Thoracic aorta (tissue), 2 donors: Measurements from ENCODE around the gene AMY2A. TPM values are rescaled to one million over a fixed set of nuclear protein-coding genes. Genes with fewer than 3 reads are reported as not detected.
"Not testable (repeated sequence)": the region's sequence is repeated elsewhere in the genome, so short reads cannot be mapped to it uniquely, and the experiment has no call there.

Experiments
- ATAC-seq: fragments of 150-250 bp; one replicate; pipeline ENCODE4 v1.8.0; 2017; ENCODE audit warnings: low read depth; ENCODE audit not compliant: insufficient number of reproducible peaks, low FRiP score
- DNase-seq: peaks from one replicate; pipeline ENCODE4 v3.0.0-alpha.2; 2020; ENCODE audit warnings: low spot score
- H3K27ac ChIP-seq, 2 donors: fragments of 200-600 bp; sonication (generic); 1 replicate in 1 of 2; 2 replicates in 1 of 2; pipeline ENCODE4 v1.5.1; 2016; ENCODE audit warnings: mild to moderate bottlenecking in 2 of 2, moderate library complexity in 2 of 2
- H3K27me3 ChIP-seq: fragments of 200-600 bp; sonication (generic); replicated peaks from 2 replicates; pipeline ENCODE4 v1.6.0; 2016; ENCODE audit warnings: mild to moderate bottlenecking; ENCODE audit not compliant: insufficient read depth
- H3K36me3 ChIP-seq: fragments of 200-600 bp; sonication (generic); one replicate; pipeline ENCODE4 v1.5.1; 2016
- H3K4me1 ChIP-seq, 2 donors: fragments of 200-600 bp; sonication (generic); 1 replicate in 1 of 2; 2 replicates in 1 of 2; pipeline versions ENCODE4 v1.5.1 to v1.6.0; 2016; ENCODE audit warnings: low read depth in 2 of 2, mild to moderate bottlenecking in 1 of 2; ENCODE audit not compliant: control insufficient read depth in 1 of 2
- H3K4me3 ChIP-seq: fragments of 200-600 bp; sonication (generic); 2 replicates; pipeline ENCODE4 v1.5.1; 2016; ENCODE audit warnings: mild to moderate bottlenecking
- H3K9me3 ChIP-seq: fragments of 200-600 bp; sonication (generic); 2 replicates; pipeline ENCODE4 v1.5.1; 2016
- total RNA-seq, 2 donors: library from RNA; depleted of rRNA; stranded (reverse); fragments of >200 nt; gene quantifications; one replicate each; pipeline versions ENCODE4 v1.1.0 to v1.2.3, GENCODE V29; 2016
- TF ChIP-seq, protein P1 (sequence below): fragments of 200-600 bp; sonication (generic); IDR thresholded peaks from one replicate; pipeline ENCODE4 v1.5.1; 2019; ENCODE audit warnings: antibody characterized with exemption

The AMY2A gene
- total RNA-seq, result 1 to 10 TPM in 1 of 2 donors, not detected in 1; 4.7 TPM

- not testable (repeated sequence) for ATAC-seq, H3K4me3 ChIP-seq, H3K27ac ChIP-seq
Observed at GRCh38 chr1:103616994-103617477, at the start of gene AMY2A. AMY2A (plus strand) TSS chr1:103617427; CDS start chr1:103617441, 14 bp downstream.

DNA sequence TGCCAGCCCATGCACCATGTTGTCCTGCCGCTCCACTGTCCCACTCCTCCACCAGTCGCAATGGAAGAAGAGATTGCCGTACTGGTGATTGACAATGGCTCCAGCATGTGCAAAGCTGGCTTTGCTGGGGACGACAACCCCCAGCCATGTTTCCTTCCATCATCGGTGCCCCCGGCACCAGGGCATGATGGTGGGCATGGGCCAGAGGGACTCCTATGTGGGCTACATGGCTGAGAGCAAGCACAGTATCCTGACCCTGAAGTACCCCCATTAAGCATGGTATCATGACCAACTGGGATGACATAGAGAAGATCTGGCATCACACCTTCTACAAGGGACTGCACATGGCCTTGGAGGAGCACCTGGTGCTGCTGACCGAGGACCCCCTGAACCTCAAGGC is 47.7 kb upstream of the AMY2A start:
- H3K27me3 ChIP-seq, result no peaks in the 10 kb centered on the region
- H3K27ac ChIP-seq, result no peak overlapping the region
- ATAC-seq (no peak), DNase-seq (no peak)
- H3K36me3 ChIP-seq, result peaks cover 3% of the 10 kb centered on the region
- H3K9me3 ChIP-seq, result no peaks in the 10 kb centered on the region
- H3K4me3 ChIP-seq, result no peak overlapping the region
- TF ChIP-seq, protein P1, sequence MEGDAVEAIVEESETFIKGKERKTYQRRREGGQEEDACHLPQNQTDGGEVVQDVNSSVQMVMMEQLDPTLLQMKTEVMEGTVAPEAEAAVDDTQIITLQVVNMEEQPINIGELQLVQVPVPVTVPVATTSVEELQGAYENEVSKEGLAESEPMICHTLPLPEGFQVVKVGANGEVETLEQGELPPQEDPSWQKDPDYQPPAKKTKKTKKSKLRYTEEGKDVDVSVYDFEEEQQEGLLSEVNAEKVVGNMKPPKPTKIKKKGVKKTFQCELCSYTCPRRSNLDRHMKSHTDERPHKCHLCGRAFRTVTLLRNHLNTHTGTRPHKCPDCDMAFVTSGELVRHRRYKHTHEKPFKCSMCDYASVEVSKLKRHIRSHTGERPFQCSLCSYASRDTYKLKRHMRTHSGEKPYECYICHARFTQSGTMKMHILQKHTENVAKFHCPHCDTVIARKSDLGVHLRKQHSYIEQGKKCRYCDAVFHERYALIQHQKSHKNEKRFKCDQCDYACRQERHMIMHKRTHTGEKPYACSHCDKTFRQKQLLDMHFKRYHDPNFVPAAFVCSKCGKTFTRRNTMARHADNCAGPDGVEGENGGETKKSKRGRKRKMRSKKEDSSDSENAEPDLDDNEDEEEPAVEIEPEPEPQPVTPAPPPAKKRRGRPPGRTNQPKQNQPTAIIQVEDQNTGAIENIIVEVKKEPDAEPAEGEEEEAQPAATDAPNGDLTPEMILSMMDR, result no peak
- H3K4me1 ChIP-seq, result no peaks in the 10 kb centered on the region

More at GRCh38 chr1:103616994-103617477, at the start of gene AMY2A:
- DNase-seq, H3K36me3 ChIP-seq, H3K4me1 ChIP-seq, H3K9me3 ChIP-seq, H3K27me3 ChIP-seq: not testable (repeated sequence)

- H3K4me3 ChIP-seq, H3K9me3 ChIP-seq, H3K27ac ChIP-seq, H3K27me3 ChIP-seq, H3K4me1 ChIP-seq, H3K36me3 ChIP-seq, DNase-seq, ATAC-seq: not testable (repeated sequence)
Observed at GRCh38 chr1:103571289-103571688, 45.9 kb upstream of the AMY2A start, which contains the start of gene AMY2B. AMY2B (plus strand) TSS chr1:103571589; CDS start chr1:103571603, 14 bp downstream.

DNA sequence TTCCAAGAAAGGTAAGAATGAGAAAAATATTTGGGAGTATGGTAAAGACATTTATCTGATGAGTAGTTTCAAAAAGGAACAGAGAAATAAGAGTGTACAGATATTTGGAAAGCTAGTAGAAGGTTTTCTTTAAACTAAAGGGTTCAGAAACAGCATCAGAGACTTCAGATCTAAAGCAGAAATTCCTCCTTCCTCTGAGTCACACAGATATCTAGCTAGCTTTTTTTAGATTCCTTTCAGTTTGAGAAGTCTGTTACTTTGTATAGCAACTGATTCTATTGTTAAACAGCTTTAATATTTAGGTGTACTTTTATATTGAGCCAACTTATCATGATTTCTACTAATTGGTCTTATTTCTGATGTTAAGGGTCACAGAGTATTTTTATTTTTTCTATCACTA is 41.2 kb upstream of the AMY2A start:
- ATAC-seq, result no peak
- DNase-seq, result no peak
- Histone ChIP-seq H3K27me3 (no peaks in the 10 kb centered on the region), H3K4me3 (no peak overlapping the region), H3K36me3 (no peaks in the 10 kb centered on the region), H3K4me1 (no peaks in the 10 kb centered on the region), H3K9me3 (no peaks in the 10 kb centered on the region), H3K27ac (no peak overlapping the region)
- TF ChIP-seq, protein P1, result no peak

- not testable (repeated sequence) for H3K9me3 ChIP-seq, DNase-seq, H3K4me3 ChIP-seq, H3K27ac ChIP-seq, H3K4me1 ChIP-seq, H3K36me3 ChIP-seq, H3K27me3 ChIP-seq, ATAC-seq
Observed at GRCh38 chr1:103576784-103577183, 40.4 kb upstream of the AMY2A start.

GRCh38 chr1:103582464-103582863 is 34.8 kb upstream of the AMY2A start:
- ATAC-seq (no peak), DNase-seq (no peak)
- H3K27me3 ChIP-seq, result no peaks in the 10 kb centered on the region
- no peaks in the 10 kb centered on the region for H3K9me3 ChIP-seq
- H3K36me3 ChIP-seq, result no peaks in the 10 kb centered on the region
- H3K27ac ChIP-seq, result no peak overlapping the region
- no peaks in the 10 kb centered on the region for H3K4me1 ChIP-seq
- TF ChIP-seq, protein P1, result no peak
- H3K4me3 ChIP-seq, result no peak overlapping the region

- no peaks in the 10 kb centered on the region for H3K9me3 ChIP-seq
- H3K36me3 ChIP-seq, result no peaks in the 10 kb centered on the region
- no peak overlapping the region for H3K27ac ChIP-seq
- no peak for ATAC-seq
- TF ChIP-seq, protein P1, result no peak
- no peak overlapping the region for H3K4me3 ChIP-seq
- DNase-seq, result no peak
- H3K4me1 ChIP-seq, result no peaks in the 10 kb centered on the region
- no peaks in the 10 kb centered on the region for H3K27me3 ChIP-seq
Observed at GRCh38 chr1:103583887-103584286, 33.3 kb upstream of the AMY2A start.
